HL-60 (cell line): ENCODE data around the gene FHL5.

ENCODE experiments used
- DNase-seq, 2 experiments: peaks; one replicate each; pipeline ENCODE4 v3.0.0-alpha.2; 2010 to 2020; ENCODE audit warnings: low read depth in 1 of 2, low spot score in 1 of 2
- H3K27ac ChIP-seq: fragments of 250-450 bp; sonication (Bioruptor Pico); replicated peaks from 2 replicates; pipeline ENCODE4 v1.5.1; 2020; ENCODE audit warnings: mild to moderate bottlenecking, moderate library complexity
- H3K27me3 ChIP-seq: fragments of 250-450 bp; sonication (Bioruptor Pico); 2 replicates; pipeline ENCODE4 v1.5.1; 2021; ENCODE audit warnings: mild to moderate bottlenecking, moderate library complexity; ENCODE audit not compliant: insufficient read depth, poor library complexity, severe bottlenecking
- H3K4me3 ChIP-seq: replicated peaks from 2 replicates; pipeline ENCODE4 v1.5.1; 2011; ENCODE audit warnings: mild to moderate bottlenecking, control low read depth, low read length; ENCODE audit not compliant: insufficient read depth
- GABPA ChIP-seq: IDR thresholded peaks from 2 replicates; pipeline ENCODE4 v1.6.1; 2012; ENCODE audit warnings: low read depth
- POLR2AphosphoS5 ChIP-seq: IDR thresholded peaks from 2 replicates; pipeline ENCODE4 v1.6.1; 2012; ENCODE audit warnings: low read depth
- SPI1 ChIP-seq: IDR thresholded peaks from 2 replicates; pipeline ENCODE4 v1.6.1; 2012; ENCODE audit warnings: low read depth, mild to moderate bottlenecking, borderline replicate concordance
- TF ChIP-seq, protein P1 (sequence below): IDR thresholded peaks from 2 replicates; pipeline ENCODE4 v1.6.1; 2012; ENCODE audit warnings: low read depth; ENCODE audit not compliant: insufficient replicate concordance
- TF ChIP-seq, protein P2 (sequence below): IDR thresholded peaks from one replicate; pipeline ENCODE4 v1.5.1; 2011; ENCODE audit warnings: low read length, control low read depth, inconsistent platforms; ENCODE audit not compliant: insufficient read depth

Gene FHL5

DNA sequence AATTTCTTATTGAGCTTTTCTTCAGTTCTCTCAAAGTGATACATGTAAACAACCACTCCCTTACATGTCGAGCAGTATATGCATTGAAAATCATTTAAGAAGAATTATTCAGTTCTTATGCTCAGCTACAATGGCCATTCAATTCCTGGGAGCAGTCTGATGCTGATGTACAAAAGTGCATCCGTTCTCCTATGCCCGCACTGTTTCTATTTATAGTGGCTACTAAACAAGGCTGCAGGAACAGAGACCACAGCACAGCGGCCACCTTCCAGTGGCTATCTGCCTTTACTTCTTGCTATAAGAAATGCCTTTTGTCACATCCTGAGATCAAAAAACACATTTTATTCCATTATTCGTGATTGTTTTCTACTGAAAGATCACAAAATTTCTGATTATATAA is 82.2 kb downstream of the FHL5 start:
- H3K27me3 ChIP-seq: no peaks in the 10 kb centered on the region
- H3K4me3 ChIP-seq: no peak overlapping the region
- DNase-seq: no peak
- TF ChIP-seq POLR2AphosphoS5 (no peak), SPI1 (no peak), GABPA (no peak)
- TF ChIP-seq, protein P1, sequence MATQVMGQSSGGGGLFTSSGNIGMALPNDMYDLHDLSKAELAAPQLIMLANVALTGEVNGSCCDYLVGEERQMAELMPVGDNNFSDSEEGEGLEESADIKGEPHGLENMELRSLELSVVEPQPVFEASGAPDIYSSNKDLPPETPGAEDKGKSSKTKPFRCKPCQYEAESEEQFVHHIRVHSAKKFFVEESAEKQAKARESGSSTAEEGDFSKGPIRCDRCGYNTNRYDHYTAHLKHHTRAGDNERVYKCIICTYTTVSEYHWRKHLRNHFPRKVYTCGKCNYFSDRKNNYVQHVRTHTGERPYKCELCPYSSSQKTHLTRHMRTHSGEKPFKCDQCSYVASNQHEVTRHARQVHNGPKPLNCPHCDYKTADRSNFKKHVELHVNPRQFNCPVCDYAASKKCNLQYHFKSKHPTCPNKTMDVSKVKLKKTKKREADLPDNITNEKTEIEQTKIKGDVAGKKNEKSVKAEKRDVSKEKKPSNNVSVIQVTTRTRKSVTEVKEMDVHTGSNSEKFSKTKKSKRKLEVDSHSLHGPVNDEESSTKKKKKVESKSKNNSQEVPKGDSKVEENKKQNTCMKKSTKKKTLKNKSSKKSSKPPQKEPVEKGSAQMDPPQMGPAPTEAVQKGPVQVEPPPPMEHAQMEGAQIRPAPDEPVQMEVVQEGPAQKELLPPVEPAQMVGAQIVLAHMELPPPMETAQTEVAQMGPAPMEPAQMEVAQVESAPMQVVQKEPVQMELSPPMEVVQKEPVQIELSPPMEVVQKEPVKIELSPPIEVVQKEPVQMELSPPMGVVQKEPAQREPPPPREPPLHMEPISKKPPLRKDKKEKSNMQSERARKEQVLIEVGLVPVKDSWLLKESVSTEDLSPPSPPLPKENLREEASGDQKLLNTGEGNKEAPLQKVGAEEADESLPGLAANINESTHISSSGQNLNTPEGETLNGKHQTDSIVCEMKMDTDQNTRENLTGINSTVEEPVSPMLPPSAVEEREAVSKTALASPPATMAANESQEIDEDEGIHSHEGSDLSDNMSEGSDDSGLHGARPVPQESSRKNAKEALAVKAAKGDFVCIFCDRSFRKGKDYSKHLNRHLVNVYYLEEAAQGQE: no peak
- TF ChIP-seq, protein P2, sequence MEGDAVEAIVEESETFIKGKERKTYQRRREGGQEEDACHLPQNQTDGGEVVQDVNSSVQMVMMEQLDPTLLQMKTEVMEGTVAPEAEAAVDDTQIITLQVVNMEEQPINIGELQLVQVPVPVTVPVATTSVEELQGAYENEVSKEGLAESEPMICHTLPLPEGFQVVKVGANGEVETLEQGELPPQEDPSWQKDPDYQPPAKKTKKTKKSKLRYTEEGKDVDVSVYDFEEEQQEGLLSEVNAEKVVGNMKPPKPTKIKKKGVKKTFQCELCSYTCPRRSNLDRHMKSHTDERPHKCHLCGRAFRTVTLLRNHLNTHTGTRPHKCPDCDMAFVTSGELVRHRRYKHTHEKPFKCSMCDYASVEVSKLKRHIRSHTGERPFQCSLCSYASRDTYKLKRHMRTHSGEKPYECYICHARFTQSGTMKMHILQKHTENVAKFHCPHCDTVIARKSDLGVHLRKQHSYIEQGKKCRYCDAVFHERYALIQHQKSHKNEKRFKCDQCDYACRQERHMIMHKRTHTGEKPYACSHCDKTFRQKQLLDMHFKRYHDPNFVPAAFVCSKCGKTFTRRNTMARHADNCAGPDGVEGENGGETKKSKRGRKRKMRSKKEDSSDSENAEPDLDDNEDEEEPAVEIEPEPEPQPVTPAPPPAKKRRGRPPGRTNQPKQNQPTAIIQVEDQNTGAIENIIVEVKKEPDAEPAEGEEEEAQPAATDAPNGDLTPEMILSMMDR: no peak
- no peak overlapping the region for H3K27ac ChIP-seq

DNA sequence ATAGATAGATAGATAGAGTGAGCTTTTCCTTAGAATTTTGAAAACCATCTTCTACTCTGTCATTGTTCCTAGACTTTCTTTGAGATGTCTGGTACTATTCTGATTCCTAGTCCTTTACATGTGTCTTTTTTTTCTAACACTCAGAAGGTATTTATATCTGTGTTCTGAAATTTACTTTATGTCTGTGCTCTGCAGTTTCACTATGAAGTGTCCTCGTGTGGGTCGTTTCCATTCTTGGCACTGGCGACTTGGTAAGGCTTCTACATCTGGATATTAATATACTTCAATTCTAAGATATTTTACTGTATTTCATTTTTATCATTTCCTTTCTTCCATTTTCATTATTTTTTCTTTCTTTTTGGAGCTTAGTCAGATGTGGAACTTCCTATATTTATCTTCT is 87.0 kb downstream of the FHL5 start:
- DNase-seq: no peak
- H3K27ac ChIP-seq: no peak overlapping the region
- TF ChIP-seq, protein P2: no peak
- TF ChIP-seq POLR2AphosphoS5 (no peak), GABPA (no peak), SPI1 (no peak)
- TF ChIP-seq, protein P1: no peak

DNA sequence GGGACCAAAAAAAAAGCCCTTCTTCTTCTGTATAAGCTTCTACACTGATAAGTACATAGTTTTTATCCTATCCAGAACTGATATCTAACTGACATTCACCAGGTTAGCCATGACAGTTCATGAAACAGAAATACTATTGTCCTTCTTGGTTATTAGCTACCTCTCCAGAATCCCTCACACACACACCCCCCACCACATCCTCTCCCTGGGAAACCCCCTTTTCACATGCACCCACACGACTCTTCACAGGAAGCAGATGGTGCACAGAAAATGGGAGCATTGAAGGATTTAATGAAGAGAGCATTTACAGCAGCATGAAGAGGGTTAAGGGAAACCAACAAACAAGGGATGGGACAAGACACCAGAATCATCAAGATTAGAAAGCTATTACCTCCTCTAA is 88.9 kb downstream of the FHL5 start:
- TF ChIP-seq, protein P1: no peak
- TF ChIP-seq, protein P2: no peak
- TF ChIP-seq SPI1: no peak

More for the DNA sequence above, 87.0 kb downstream of the FHL5 start:
- Histone ChIP-seq H3K27me3 (no peaks in the 10 kb centered on the region), H3K4me3 (no peak overlapping the region)

More for the DNA sequence above, 88.9 kb downstream of the FHL5 start:
- Histone ChIP-seq H3K4me3 (no peak overlapping the region), H3K27me3 (no peaks in the 10 kb centered on the region), H3K27ac (no peak overlapping the region)
- DNase-seq: no peak
